Measurements from ENCODE around the gene SH3GL2.

DNA sequence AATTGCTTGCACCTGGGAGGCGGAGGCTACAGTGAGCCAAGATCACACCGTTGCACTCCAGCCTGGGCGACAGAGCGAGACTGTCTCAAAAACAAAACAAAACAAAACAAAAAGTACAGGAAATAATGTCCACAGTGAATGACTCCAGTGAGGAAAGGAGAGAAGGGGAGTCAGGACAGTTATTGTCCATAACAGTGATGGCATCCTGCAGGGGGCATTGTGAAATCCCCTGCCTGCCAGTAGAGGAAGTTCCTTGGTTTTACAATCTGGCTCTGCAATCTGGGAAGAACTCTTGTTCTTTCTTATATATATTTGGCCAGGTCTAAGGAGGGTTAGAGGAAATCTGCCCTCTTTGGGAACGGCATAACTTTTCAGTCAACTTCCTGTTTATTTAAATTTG is 8.2 kb downstream of the SH3GL2 start:
- TF ChIP-seq, protein P1, sequence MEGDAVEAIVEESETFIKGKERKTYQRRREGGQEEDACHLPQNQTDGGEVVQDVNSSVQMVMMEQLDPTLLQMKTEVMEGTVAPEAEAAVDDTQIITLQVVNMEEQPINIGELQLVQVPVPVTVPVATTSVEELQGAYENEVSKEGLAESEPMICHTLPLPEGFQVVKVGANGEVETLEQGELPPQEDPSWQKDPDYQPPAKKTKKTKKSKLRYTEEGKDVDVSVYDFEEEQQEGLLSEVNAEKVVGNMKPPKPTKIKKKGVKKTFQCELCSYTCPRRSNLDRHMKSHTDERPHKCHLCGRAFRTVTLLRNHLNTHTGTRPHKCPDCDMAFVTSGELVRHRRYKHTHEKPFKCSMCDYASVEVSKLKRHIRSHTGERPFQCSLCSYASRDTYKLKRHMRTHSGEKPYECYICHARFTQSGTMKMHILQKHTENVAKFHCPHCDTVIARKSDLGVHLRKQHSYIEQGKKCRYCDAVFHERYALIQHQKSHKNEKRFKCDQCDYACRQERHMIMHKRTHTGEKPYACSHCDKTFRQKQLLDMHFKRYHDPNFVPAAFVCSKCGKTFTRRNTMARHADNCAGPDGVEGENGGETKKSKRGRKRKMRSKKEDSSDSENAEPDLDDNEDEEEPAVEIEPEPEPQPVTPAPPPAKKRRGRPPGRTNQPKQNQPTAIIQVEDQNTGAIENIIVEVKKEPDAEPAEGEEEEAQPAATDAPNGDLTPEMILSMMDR (IDR thresholded peaks at IDR 0.05; ENCODE audit: low read depth, low read length, missing input control), result no peak
- TF ChIP-seq RAD21 (IDR thresholded peaks at IDR 0.05) (no peak), TAF1 (conservative IDR thresholded peaks at IDR 0.05) (no peak), SP1 (IDR thresholded peaks at IDR 0.05) (no peak), HNF4G (IDR thresholded peaks at IDR 0.05) (no peak), RXRA (IDR thresholded peaks at IDR 0.05) (no peak)
- TF ChIP-seq, protein P2, sequence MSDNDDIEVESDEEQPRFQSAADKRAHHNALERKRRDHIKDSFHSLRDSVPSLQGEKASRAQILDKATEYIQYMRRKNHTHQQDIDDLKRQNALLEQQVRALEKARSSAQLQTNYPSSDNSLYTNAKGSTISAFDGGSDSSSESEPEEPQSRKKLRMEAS (IDR thresholded peaks at IDR 0.05), result no peak

All from liver (tissue), 3 donors.